ENCODE data around the gene CDIP1. TPM values are rescaled to one million over a fixed set of nuclear protein-coding genes. Genes with fewer than 3 reads are reported as not detected.
"Not testable (repeated sequence)": the region's sequence is repeated elsewhere in the genome, so short reads cannot be mapped to it uniquely, and the experiment has no call there.

Gene CDIP1
- total and polyA plus RNA-seq, 2 experiments from 2014 or later = 22.0 to 33.3 TPM

DNA sequence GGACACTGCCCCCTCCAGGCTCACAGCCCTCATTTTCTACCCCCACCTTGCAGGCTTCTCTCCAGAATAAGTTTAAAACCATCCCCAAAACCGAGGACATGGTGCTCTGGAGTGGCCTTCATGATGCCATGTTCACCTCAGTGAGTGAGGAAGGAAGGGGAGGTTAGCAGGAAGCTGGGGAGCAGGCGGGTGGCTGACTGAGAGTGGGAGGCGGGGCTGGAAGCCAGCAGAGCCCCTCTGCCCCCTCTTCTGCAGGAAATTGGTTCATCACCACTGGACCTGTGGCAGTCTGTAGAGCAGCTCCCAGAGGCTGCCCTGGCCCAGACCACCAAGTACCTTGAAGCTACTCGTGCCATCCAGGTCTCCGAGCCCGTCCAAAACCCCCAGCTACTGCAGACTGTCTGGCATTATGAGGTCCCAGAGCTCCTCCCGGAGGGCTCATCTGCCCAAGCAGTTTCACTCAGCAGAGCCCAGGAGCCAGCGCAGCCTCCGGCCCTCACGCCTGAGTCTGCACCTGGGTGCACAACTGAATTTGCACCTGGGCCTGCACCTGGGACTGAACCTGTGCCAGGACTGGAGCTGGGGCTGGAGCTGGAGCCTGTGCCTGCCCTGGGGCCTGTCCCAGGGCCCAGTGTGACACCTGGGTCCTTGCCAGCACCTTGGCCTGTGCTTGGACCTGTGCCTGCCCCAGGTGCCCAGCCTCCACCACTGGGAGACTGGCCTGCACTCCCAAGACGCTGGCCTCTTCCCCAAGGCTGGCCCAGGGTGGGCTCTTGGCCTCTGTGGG lies 36.5 kb upstream of the CDIP1 start:
- WGBS (ENCODE audit: low lambda C conversion rate, missing lambda C conversion rate) = 83% methylated on average over 11 of the region's 11 CpGs
- TF ChIP-seq, protein P1, sequence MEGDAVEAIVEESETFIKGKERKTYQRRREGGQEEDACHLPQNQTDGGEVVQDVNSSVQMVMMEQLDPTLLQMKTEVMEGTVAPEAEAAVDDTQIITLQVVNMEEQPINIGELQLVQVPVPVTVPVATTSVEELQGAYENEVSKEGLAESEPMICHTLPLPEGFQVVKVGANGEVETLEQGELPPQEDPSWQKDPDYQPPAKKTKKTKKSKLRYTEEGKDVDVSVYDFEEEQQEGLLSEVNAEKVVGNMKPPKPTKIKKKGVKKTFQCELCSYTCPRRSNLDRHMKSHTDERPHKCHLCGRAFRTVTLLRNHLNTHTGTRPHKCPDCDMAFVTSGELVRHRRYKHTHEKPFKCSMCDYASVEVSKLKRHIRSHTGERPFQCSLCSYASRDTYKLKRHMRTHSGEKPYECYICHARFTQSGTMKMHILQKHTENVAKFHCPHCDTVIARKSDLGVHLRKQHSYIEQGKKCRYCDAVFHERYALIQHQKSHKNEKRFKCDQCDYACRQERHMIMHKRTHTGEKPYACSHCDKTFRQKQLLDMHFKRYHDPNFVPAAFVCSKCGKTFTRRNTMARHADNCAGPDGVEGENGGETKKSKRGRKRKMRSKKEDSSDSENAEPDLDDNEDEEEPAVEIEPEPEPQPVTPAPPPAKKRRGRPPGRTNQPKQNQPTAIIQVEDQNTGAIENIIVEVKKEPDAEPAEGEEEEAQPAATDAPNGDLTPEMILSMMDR (IDR thresholded peaks at IDR 0.05; ENCODE audit: poor library complexity) = no peak
- TF ChIP-seq EZH2phosphoT487 (IDR thresholded peaks at IDR 0.05; ENCODE audit: low read depth, severe bottlenecking, unreplicated experiment) (no peak), EZH2 (IDR thresholded peaks at IDR 0.05; ENCODE audit: borderline replicate concordance) (no peak)
- Histone ChIP-seq H2AFZ (no peak overlapping the region), H3K9me2 (replicated peaks; ENCODE audit: insufficient read depth) (no peaks in the 10 kb centered on the region), H3K4me3 (no peak overlapping the region), H3K27ac (no peak overlapping the region), H3K4me2 (no peak overlapping the region), H3K9me3 (ENCODE audit: low read depth) (no peaks in the 10 kb centered on the region), H3K79me2 (no peaks in the 10 kb centered on the region), H4K20me1 (ENCODE audit: insufficient read depth, poor library complexity, severe bottlenecking) (no peaks in the 10 kb centered on the region), H3K36me3 (replicated peaks; ENCODE audit: insufficient read depth, low read depth) (no peaks in the 10 kb centered on the region), H3K27me3 (no peaks in the 10 kb centered on the region), H3K4me1 (ENCODE audit: insufficient read depth) (no peaks in the 10 kb centered on the region)
- no peak for DNase-seq (ENCODE audit: low spot score)

DNA sequence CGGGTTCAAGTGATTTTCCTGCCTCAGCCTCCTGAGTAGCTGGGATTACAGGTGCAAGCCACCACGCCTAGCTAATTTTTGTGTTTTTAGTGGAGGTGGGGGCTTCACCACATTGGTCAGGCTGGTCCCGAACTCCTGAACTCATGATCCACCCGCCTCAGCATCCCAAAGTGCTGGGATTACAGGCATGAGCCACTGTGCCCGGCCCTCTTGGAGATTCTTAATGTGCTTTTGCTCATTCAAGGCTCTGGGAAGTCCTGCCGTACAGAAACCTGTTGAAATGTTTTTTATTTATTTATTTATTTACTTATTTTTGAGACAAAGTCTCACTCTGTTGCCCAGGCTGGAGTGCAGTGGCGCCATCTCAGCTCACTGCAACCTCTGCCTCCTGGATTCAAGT lies 35.4 kb upstream of the CDIP1 start:
- 81% methylated on average over 7 of the region's 7 CpGs for WGBS (ENCODE audit: low lambda C conversion rate, missing lambda C conversion rate)

DNA sequence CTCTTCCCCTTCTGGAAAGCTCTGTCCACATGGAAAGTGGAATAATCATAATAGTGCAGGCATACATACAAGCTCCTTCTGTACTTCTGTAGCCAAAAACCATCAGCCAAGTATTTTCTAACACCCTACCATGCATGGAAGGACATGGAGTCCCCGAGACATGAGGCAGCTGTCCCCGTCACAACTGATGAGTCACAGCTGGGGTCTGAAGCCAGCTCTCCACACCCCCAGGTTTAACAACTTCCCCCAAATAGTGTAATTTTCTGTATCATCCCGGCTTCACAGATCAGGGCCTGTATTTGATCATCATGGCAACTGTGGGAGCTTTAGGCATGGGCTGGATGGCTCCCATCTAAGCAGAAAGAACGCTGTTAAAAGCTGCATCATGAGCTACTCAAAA lies 34.1 kb upstream of the CDIP1 start:
- Histone ChIP-seq H3K27me3 (no peaks in the 10 kb centered on the region), H3K9me2 (replicated peaks; ENCODE audit: insufficient read depth) (no peaks in the 10 kb centered on the region), H3K4me1 (ENCODE audit: insufficient read depth) (no peaks in the 10 kb centered on the region), H4K20me1 (ENCODE audit: insufficient read depth, poor library complexity, severe bottlenecking) (no peaks in the 10 kb centered on the region), H2AFZ (no peak overlapping the region), H3K4me3 (no peak overlapping the region), H3K36me3 (replicated peaks; ENCODE audit: insufficient read depth, low read depth) (no peaks in the 10 kb centered on the region), H3K4me2 (no peak overlapping the region), H3K9me3 (ENCODE audit: low read depth) (no peaks in the 10 kb centered on the region), H3K27ac (no peak overlapping the region), H3K79me2 (no peaks in the 10 kb centered on the region)
- 67% methylated on average over 4 of the region's 4 CpGs for WGBS (ENCODE audit: low lambda C conversion rate, missing lambda C conversion rate)
- DNase-seq (ENCODE audit: low spot score) = no peak
- TF ChIP-seq EZH2 (IDR thresholded peaks at IDR 0.05; ENCODE audit: borderline replicate concordance) (no peak), EZH2phosphoT487 (IDR thresholded peaks at IDR 0.05; ENCODE audit: low read depth, severe bottlenecking, unreplicated experiment) (no peak)
- TF ChIP-seq, protein P1 (IDR thresholded peaks at IDR 0.05; ENCODE audit: poor library complexity) = no peak

More for the DNA sequence above, 35.4 kb upstream of the CDIP1 start:
- H3K9me2 ChIP-seq (replicated peaks; ENCODE audit: insufficient read depth); H3K9me3 ChIP-seq (ENCODE audit: low read depth); DNase-seq (ENCODE audit: low spot score); H3K4me1 ChIP-seq (ENCODE audit: insufficient read depth); H2AFZ ChIP-seq; H4K20me1 ChIP-seq (ENCODE audit: insufficient read depth, poor library complexity, severe bottlenecking); H3K4me3 ChIP-seq; H3K36me3 ChIP-seq (replicated peaks; ENCODE audit: insufficient read depth, low read depth); H3K4me2 ChIP-seq; H3K79me2 ChIP-seq; H3K27ac ChIP-seq; H3K27me3 ChIP-seq: not testable (repeated sequence)

DNA sequence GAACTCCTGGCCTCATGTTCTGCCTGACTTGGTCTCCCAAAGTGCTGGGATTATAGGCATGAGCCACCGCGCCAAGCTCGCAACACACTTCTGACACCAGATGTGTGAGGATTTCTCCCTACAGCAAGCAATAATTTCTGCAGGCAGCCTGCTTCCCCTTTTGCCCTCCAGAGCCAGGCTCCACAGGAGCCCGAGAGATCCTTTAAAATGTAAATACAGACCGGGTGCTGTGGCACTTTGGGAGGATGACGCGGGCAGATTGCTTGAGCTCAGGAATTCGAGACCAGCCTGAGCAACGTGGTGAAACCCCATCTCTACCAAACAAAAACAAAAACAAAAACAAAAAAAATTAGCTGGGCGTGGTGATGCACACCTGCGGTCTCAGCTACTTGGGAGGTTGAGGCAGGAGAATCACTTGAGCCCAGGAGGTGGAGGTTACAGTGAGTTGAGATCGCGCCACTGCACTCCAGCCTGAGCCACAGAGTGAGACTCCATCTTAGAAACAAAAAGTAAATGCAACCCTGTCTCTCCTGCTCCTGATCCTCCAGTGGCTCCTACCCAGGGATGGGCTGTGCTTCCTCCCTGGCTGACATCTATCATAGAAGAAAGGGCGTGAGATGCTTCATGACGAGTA lies 32.2 kb upstream of the CDIP1 start:
- no peak for DNase-seq (ENCODE audit: low spot score)

More for the DNA sequence above, 32.2 kb upstream of the CDIP1 start:
- Histone ChIP-seq H3K79me2 (no peaks in the 10 kb centered on the region), H3K4me2 (no peak overlapping the region), H4K20me1 (ENCODE audit: insufficient read depth, poor library complexity, severe bottlenecking) (no peaks in the 10 kb centered on the region), H3K27ac (no peak overlapping the region), H2AFZ (no peak overlapping the region), H3K27me3 (no peaks in the 10 kb centered on the region), H3K4me1 (ENCODE audit: insufficient read depth) (no peaks in the 10 kb centered on the region), H3K36me3 (replicated peaks; ENCODE audit: insufficient read depth, low read depth) (no peaks in the 10 kb centered on the region), H3K4me3 (no peak overlapping the region), H3K9me3 (ENCODE audit: low read depth) (no peaks in the 10 kb centered on the region), H3K9me2 (replicated peaks; ENCODE audit: insufficient read depth) (no peaks in the 10 kb centered on the region)
- 54% methylated on average over 15 of the region's 15 CpGs for WGBS (ENCODE audit: low lambda C conversion rate, missing lambda C conversion rate)
- TF ChIP-seq, protein P1 (IDR thresholded peaks at IDR 0.05; ENCODE audit: poor library complexity) = no peak
